ENCODE results near the gene MRM3.
A peak's percentile ranks its signal among the peaks of the same experiment; 100 is the strongest.
"Not testable (repeated sequence)": the region's sequence is repeated elsewhere in the genome, so short reads cannot be mapped to it uniquely, and the experiment has no call there.

Gene MRM3

DNA sequence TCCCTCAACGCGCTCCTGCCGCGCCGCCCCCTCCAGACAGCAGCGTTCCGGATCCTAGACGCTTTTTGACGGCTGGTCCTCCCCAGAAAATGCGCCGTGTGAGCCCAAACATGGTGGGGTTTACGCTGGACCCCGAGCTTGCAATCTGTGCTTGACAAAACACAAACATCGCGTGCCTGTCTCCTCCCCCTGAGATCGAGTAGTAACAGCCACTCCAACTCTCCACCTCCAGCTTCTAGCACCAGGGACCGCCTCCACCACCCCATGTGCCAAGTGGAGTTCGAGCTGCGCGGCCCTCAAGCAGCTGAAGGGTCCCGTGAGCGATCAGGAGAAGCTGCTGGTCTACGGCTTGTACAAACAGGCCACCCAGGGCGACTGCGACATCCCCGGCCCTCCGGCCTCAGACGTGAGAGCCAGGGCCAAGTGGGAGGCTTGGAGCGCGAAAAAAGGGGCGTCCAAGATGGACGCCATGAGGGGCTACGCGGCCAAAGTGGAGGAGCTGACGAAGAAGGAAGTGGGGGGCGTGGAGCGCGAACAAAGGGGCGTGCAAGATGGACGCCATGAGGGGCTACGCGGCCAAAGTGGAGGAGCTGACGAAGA, 29.4 kb upstream of the MRM3 start:
- peak overlapping the region; percentile 51 to 95 (median 87) for H3K27ac ChIP-seq
- peak overlapping the region; percentile 65 to 95 (median 92) for H3K4me3 ChIP-seq

DNA sequence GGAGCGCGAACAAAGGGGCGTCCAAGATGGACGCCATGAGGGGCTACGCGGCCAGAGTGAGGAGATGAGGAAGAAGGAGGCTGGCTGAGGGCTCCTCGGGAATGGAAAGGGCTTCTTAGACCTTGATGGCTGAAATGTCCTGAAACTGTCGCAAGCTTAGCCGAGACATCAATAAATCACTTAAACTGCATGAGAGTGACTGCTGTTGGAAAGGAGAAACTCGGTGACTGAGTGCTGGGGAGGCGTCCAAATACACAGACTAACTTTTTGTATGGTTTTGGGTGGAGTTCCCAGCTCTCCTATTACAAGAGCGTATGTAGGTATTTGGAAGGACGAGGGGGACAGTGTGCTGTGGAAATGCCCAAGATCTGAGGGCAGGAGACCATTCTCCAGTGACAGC, 28.7 kb upstream of the MRM3 start:
- H3K4me3 ChIP-seq = no peak overlapping the region
- peak overlapping the region in 2 of 21 experiments; percentile 21 to 26 for H3K27ac ChIP-seq

DNA sequence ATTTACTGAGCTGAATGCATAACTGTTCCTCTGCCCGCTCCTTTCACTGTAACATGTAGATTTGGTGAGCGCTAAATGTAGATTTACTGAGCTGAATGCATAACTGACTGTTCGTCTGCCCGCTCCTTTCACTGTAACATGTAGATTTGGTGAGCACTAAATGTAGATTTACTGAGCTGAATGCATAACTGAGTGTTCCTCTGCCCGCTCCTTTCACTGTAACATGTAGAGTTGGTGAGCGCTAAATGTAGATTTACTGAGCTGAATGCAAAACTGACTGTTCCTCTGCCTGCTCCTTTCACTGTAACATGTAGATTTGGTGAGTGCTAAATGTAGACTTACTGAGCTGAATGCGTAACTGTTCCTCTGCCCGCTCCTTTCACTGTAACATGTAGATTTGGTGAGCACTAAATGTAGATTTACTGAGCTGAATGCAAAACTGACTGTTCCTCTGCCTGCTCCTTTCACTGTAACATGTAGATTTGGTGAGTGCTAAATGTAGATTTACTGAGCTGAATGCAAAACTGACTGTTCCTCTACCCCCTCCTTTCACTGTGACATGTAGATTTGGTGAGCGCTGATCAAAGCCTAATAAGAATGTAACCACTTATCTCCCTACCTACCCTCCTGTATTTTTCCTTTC, 26.7 kb upstream of the MRM3 start:
- not testable (repeated sequence) for H3K4me3 ChIP-seq
- H3K27ac ChIP-seq = peak overlapping the region in 1 of 21 experiments; percentile 31

DNA sequence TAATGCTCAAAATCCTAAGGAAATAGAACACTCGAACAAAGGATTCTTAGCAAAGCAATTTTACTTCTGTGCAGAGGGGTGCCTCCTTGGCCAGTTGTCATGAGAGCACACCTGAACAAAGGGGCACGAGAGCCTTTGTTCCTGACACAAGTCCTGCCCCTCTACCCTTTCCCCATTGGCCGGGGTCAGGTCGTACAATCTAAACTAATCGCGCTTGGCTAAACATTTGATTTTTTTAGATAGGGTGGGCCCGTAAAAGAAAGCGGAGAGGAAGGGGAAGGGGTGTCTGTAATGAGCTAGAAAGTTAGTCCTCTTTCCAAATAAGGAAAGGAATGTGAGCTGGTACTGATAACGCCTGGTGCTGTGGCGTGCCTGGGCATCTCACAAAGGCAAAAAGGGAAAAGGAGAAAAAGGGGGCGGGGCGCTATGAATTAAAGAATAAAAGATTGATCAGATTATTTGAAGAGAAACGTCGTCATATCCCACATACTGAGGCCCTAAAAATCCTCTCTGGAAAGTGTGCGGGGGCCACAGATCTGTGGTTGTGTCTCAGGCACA, 26.1 kb upstream of the MRM3 start:
- peak overlapping the region in 1 of 21 experiments; percentile 31 for H3K27ac ChIP-seq
- not testable (repeated sequence) for H3K4me3 ChIP-seq

DNA sequence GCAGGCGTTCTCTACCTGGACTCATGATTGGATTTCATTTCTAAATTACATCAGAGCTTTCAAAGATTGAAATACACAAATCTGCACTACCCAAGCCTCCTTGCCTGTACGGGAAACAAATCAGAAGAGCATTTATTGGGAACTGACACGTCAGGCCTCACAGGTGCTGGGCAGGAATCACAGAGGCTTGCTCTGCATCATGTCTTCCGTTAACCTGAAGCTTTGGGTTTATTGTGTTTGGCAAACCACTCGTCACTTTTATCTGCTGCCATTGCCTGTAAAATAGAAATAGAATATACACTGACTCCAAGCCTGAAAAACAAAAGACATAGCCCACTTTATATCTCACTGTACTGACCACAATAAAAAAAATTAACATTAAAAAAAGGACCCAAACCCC, 22.2 kb upstream of the MRM3 start:
- H3K27ac ChIP-seq = no peak overlapping the region

DNA sequence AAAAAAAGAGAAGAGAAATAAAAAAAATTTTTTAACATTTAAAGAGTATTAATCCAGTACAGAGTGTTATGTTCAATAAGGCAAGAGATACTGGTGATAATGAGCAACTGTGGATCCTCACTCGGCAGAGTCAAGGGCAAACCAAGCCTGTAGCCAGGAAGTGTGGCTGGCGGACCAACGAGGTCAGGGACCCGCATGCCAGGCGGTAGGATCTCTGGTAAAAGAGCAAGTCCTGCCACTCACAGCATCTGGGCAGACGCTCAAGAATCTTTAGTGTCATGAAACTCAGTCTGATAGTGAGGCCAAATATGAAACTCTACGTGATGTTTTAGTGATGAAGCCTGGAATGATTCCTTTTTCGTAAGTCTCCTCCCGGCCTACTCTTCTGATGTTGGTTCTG, 21.8 kb upstream of the MRM3 start:
- Histone ChIP-seq H3K27ac (no peak overlapping the region), H3K4me3 (no peak overlapping the region)

More for the DNA sequence above, 22.2 kb upstream of the MRM3 start:
- H3K4me3 ChIP-seq = no peak overlapping the region

DNA sequence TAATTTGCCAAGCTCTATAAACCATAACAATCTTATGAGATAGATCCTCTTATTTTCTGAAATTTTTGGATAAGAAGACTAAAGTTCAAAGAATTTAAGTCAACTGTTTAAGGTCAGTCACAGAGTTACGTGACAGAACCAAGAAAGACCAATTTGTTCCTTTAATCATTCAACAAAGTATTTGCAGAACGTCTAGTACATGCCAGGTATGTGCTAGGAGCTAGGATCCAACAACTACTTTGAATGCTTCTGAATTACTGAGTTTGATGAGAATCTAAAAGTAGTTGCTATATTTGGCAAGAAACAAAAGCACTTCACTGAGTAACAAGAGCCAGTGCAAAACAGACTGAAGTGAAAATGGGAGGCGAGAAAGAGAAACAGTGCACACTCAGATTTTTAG, 15.1 kb upstream of the MRM3 start:
- Histone ChIP-seq H3K4me3 (no peak overlapping the region), H3K27ac (no peak overlapping the region)

DNA sequence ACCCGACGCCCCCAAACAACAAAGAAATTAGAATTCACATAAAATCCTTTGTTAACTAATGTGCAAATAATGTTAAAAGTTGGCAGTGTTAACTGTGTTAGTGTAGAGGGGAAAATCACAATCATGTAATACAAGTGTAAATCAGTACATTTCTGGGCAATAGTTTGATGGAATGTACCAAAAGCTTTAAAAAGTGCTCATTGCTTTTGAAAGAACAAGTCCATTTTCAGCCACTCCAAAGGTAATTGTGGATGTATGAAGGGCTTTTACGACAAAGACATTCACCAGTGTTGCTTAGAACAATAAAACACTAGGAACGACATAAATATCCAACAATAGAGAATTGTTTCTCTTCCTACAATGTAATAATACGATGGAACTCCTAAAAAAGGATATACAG, 9.1 kb upstream of the MRM3 start:
- no peak overlapping the region for H3K4me3 ChIP-seq
- H3K27ac ChIP-seq = no peak overlapping the region

DNA sequence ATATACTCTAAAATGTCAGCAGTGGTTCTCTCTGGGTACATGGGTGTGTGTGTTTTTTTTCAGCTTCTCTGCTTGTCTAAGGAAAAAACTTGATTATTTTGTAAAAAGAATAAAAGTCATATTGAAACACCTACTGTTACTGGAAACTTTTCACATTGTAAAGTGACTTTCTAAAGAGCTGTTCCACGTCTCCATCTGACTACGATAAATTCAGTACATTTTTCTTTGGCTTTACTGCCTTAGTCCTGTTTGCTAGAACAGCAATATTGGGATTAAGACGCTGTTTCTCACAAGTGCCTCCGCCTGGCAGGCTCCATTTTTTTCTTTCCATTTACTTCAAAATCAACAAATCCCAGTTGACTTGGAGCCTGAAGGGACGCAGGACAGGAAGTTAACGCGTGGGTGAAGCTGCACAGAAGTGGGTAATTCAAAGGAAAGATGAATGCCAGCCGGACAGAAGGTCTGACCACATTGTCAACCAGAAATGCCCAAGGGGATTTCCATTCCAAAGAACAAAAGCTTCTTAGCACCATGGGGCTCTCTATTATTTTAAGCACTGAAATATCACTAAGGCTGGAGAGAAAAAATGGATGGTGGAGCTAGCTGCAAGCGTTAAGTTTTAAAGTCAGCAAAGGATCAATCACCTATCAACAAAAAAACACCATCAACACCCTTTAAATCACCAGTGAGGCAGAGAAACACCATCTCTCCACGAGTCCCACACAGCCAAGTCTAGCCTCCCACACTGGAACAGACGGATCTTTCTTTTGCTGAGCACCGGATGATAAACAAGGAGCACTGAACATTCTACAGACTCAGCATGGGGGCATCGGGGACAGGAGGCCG, 8.5 kb upstream of the MRM3 start:
- H3K27ac ChIP-seq = no peak overlapping the region
- no peak overlapping the region for H3K4me3 ChIP-seq

DNA sequence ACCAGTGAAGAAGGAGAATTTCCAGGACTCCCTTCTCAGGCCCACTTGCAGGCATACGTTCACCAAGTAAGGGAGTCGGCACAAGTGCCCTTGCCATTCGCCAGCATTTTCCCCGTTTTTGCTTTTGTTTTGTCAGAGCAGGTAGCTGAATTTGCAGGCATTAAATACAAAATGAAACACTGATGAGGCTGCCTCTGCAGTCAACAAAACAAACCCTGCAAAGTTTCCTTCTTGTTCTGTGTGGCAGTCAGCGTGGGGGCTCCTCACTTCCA, 7.9 kb upstream of the MRM3 start:
- Histone ChIP-seq H3K27ac (no peak overlapping the region), H3K4me3 (no peak overlapping the region)

DNA sequence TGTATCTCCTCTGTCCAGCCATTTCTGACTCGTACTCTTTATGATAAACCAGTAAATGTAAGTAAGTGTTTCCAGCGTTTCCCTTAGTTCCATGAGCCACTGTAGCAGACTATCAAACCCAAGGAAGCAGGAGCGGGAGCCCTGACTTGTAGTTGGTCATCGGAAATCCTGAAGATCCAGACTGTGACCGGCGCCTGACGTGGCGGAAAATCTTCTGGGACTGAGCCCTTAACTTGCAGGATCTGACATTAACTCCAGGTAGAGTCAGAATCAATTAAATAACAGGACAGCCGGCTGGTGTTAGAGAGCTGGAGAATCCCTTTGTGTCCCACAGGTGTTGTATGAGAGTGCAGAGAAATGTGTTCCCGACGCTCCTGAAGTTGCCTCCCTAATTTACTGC, 4.1 kb upstream of the MRM3 start:
- Histone ChIP-seq H3K4me3 (no peak overlapping the region), H3K27ac (no peak overlapping the region)

DNA sequence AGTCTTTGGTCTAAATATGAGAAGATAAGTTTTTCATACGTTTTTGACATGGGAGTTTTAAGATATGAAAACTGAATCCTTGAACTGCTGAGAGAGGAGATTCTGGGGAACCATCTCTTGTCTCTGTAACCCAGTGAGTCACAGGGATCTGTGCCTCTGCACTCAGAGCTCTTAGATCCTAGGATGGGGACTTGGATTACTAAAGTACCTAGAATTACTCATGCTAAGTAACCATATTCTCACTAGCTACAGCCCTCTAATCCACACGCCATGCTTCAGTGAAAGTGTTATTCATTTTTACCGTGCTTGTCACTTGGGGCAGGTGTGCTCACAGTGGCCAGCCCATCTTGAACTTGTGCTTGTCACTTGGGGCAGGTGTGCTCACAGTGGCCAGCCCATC, 2.0 kb downstream of the MRM3 start:
- no peak overlapping the region for H3K4me3 ChIP-seq

DNA sequence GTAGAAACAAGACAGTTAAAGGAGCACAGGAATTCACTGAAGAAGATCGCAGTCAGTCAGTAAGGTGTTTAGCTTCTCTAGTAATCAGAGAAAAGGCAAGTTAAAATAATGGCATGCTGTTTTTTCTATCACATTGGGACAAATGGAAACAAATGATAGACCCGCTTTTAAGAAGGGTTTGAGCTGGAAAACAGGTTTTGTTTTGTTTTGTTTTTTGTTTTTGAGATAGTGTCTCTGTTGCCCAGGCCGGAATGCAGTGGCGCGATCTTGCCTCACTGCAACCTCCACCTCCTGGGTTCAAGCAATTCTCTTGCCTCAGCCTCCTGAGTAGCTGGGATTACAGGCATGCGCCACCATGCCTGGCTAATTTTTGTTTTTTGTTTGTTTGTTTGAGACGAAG, 3.7 kb downstream of the MRM3 start:
- H3K27ac ChIP-seq, H3K4me3 ChIP-seq: not testable (repeated sequence)

More for the DNA sequence above, 2.0 kb downstream of the MRM3 start:
- no peak overlapping the region for H3K27ac ChIP-seq

DNA sequence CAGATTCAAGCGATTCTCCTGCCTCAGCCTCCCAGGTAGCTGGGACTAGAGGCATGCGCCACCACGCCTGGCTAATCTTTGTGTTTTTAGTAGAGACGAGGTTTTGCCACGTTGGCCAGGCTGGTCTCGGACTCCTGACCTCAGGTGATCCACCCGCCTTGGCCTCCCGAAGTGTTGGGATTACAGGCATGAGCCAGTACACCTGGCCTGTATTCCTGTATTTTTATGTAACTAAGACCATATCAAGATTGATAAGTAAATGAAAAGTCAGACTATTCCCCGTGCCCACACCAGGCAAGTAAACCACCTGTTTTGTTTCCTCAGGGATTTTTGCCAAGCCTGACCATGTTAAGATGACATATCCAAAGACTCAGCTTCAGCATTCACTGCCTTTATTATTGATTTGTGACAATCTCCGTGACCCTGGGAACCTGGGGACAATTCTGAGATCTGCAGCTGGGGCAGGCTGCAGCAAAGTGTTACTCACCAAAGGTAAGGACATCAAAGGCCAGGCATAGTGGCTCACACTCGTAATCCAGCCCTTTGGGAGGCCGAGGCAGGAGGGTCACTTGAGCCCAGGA, 5.6 kb downstream of the MRM3 start:
- Histone ChIP-seq H3K27ac (peak overlapping the region in 2 of 21 experiments; percentile 67 to 77), H3K4me3 (no peak overlapping the region)

DNA sequence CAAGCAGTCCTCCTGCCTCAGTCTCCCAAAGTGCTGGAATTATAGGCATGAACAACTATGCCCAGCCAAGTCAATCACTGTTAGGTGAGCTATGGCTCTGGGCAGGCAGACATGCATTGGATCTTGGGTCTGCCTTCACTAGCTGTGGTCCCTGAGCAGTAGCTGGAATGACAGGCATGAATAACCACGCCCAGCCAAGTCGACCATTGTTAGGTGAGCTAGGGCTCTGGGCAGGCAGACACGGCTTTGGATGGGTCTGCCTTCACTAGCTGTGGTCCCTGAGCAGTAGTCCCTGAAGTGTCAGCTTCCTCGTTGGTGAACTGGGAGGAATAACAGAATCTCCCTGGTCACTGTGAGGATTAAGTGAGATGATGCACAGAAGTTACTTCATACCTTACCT, 6.4 kb downstream of the MRM3 start:
- H3K27ac ChIP-seq = peak overlapping the region in 10 of 21 experiments; percentile 16 to 77 (median 68)
- H3K4me3 ChIP-seq = no peak overlapping the region

DNA sequence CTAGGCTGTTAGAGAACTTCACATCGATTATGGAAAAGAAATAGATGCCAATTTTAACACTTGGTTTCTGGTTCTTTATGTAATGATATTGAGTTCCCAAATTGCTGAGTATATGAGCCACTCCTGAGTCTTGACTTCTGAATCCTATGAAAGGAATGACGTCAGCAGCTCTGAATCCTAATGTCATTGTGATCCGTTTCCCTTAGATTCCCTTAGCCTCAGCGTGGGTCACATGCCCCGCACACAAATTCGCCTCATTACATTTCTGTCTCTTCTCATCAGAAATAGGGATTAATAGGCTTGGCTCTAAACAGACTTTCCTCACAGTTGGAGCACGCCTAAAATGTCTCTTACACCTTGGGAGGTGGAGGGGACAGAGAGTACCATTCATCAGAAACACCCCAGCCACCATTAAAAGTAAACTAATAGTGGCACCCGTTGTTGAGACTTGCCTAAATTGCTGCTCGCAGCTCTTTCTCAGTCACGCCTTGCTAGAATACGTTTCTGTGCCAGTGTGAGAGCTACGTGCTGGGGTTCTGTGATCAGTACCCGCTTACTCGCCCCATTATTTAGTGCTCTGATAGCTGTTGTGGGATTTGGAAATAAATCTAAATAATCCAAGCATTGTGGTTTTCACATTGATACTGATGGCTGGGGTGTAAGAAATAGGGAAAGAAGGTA, 7.1 kb downstream of the MRM3 start:
- peak overlapping the region in 1 of 7 experiments; percentile 1 for H3K4me3 ChIP-seq
- H3K27ac ChIP-seq = peak overlapping the region in 18 of 21 experiments; percentile 1 to 78 (median 68)

DNA sequence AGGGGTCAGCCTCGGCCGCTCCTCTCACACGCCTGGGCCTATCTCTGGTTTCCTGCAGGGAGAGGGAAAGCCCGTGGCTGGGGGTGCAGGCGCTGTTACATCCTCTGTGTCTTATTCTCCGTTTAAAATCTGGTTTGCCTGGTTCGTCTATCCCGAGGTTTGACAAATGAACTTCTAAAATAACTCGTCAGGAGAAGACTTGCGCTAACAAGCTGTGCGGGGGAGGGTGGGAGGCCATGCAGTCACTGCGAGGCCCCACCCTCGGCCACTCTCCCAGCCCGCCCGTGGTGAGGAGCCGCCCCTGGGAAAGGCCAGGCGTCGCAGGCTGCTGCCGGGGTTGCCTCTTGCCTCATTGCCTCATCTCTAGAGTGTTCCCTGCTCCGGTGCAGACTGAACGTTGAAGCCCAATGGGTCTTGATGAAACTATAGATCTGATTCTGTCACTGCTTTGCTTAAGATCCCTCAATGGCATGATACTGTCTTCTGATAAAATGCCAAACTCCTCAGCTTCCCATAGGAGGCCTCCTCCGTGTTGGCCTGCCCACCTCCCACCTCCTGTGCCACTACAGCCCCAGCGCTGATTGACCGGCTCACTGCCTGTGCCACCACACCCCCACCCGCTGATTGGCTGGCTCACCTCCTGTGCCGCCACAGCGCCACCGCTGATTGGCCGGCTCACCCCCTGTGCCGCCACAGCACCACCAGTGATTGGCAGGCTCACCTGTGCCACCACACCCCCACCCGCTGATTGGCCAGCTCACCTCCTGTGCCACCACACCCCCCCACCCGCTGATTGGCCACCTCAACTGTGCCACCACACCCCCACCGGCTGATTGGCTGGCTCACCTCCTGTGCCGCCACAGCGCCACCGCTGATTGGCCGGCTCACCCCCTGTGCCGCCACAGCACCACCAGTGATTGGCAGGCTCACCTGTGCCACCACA, 8.0 kb downstream of the MRM3 start:
- peak overlapping the region in 1 of 7 experiments; percentile 1 for H3K4me3 ChIP-seq
- H3K27ac ChIP-seq = peak overlapping the region in 17 of 21 experiments; percentile 2 to 78 (median 69)

DNA sequence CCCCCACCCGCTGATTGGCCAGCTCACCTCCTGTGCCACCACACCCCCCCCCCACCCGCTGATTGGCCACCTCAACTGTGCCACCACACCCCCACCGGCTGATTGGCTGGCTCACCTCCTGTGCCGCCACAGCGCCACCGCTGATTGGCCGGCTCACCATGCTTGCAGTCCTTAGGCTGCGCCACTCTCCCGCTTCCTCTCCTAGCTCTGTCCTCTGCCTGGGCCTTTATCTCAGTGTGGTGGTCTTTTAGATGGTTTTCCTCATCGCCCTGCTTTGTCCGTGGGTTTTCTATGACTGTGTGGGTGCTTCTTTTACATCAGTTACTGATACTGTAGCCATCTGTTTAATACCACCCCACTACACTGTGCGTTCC, 8.7 kb downstream of the MRM3 start:
- H3K4me3 ChIP-seq = not testable (repeated sequence)
- H3K27ac ChIP-seq = peak overlapping the region in 2 of 21 experiments; percentile 1 to 42

DNA sequence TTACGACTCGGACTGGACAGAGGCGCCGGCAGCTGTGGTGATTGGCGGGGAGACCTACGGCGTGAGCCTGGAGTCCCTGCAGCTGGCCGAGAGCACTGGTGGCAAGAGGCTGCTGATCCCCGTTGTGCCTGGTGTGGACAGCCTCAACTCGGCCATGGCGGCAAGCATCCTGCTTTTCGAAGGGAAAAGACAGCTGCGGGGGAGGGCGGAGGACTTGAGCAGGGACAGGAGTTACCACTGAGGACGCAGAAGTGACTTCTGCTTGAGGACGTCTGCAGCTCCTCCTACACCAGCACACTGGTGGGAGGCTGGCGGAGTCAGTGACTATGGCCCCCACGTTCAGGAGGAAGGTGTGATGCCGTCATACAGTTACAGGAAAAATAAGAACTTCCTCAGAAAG, 9.7 kb downstream of the MRM3 start:
- H3K27ac ChIP-seq = peak overlapping the region in 1 of 21 experiments; percentile 9

More for the DNA sequence above, 9.7 kb downstream of the MRM3 start:
- no peak overlapping the region for H3K4me3 ChIP-seq

Data from skin epidermis (tissue), 12 donors.